Prostate gland (tissue), 2 donors: ENCODE results near the gene ODF4. TPM values are rescaled to one million over a fixed set of nuclear protein-coding genes. Genes with fewer than 3 reads are reported as not detected.
"Not testable (repeated sequence)": the region's sequence is repeated elsewhere in the genome, so short reads cannot be mapped to it uniquely, and the experiment has no call there.

Experiments
- DNase-seq: peaks from one replicate; pipeline ENCODE4 v3.0.0-alpha.2; 2019; ENCODE audit warnings: low spot score
- H3K27ac ChIP-seq, 2 donors: fragments of 200-600 bp; sonication (generic); 2 replicates each; pipeline ENCODE4 v1.5.1; 2017 to 2019
- H3K27me3 ChIP-seq: fragments of 200-600 bp; sonication (generic); replicated peaks from 2 replicates; pipeline ENCODE4 v1.5.1; 2019; ENCODE audit not compliant: insufficient read depth
- H3K36me3 ChIP-seq, 2 donors: fragments of 200-600 bp; sonication (generic); 1 replicate in 1 of 2; 2 replicates in 1 of 2; pipeline versions ENCODE4 v1.5.1 to v1.8.1; 2017 to 2019
- H3K4me1 ChIP-seq: fragments of 200-600 bp; sonication (generic); replicated peaks from 2 replicates; pipeline ENCODE4 v1.5.1; 2019
- H3K4me3 ChIP-seq, 2 donors: fragments of 200-600 bp; sonication (generic); 2 replicates each; pipeline ENCODE4 v1.5.1; 2017 to 2019
- H3K9me3 ChIP-seq: fragments of 200-600 bp; sonication (generic); 2 replicates; pipeline ENCODE4 v1.5.1; 2017
- CTCF ChIP-seq, 4 experiments: fragments of 200-600 bp in 2 of 4; fragments of 450-650 bp in 2 of 4; sonication (generic) in 2 of 4; IDR thresholded peaks; 1 replicate in 3 of 4; 2 replicates in 1 of 4; pipeline ENCODE4 v1.5.1; 2016 to 2019; ENCODE audit warnings: antibody characterized with exemption in 4 of 4, mild to moderate bottlenecking in 2 of 4, moderate library complexity in 2 of 4
- POLR2A ChIP-seq: fragments of 450-650 bp; IDR thresholded peaks from one replicate; pipeline ENCODE4 v1.6.1; 2016; ENCODE audit warnings: antibody characterized with exemption, mild to moderate bottlenecking
- POLR2AphosphoS5 ChIP-seq: sonication (generic); formaldehyde crosslinking; IDR thresholded peaks from one replicate; pipeline ENCODE4 v1.6.1; 2017; ENCODE audit warnings: antibody characterized with exemption
- WGBS: methylation state at CpG from one replicate; pipeline ENCODE4 v1.1.5; 2018; 5-methylcytosine and 5-hydroxymethylcytosine counted together
- intact Hi-C: fragments of 100-400 bp; cut with DNase I; formaldehyde crosslinking; loops from one replicate; pipeline ENCODE4 v1.14.2; 2022
- small RNA-seq, 2 donors: library from RNA; depleted of rRNA; stranded (forward); fragments of <200 nt; gene quantifications; one replicate each; pipeline ENCODE3, GENCODE V24; 2016
- total RNA-seq, 2 donors: library from RNA; depleted of rRNA; stranded (reverse); fragments of >200 nt; gene quantifications; one replicate each; pipeline ENCODE4 v1.1.0, GENCODE V29; 2016

Gene ODF4
- total RNA-seq, 2 donors from 2014 or later: not detected

- 52% methylated on average over 8 of the region's 8 CpGs for WGBS
- H3K4me3 ChIP-seq: no peak overlapping the region
- TF ChIP-seq POLR2A (no peak), POLR2AphosphoS5 (no peak), CTCF (IDR thresholded peaks at IDR 0.05) (no peak)
- H3K27me3 ChIP-seq: peaks cover 5% of the 10 kb centered on the region
- no peak for DNase-seq
- no peaks in the 10 kb centered on the region for H3K9me3 ChIP-seq
- no peaks in the 10 kb centered on the region for H3K36me3 ChIP-seq
- intact Hi-C loops: no loop called here
- no peak overlapping the region for H3K27ac ChIP-seq
- no peaks in the 10 kb centered on the region for H3K4me1 ChIP-seq
Measured at GRCh38 chr17:8393470-8394231, 54.0 kb downstream of the ODF4 start.

GRCh38 chr17:8394497-8394896, 54.9 kb downstream of the ODF4 start:
- H3K27ac ChIP-seq, H3K36me3 ChIP-seq, H3K9me3 ChIP-seq, H3K4me1 ChIP-seq, H3K27me3 ChIP-seq, H3K4me3 ChIP-seq, DNase-seq, intact Hi-C loops: not testable (repeated sequence)
- 90% methylated on average over 9 of the region's 9 CpGs for WGBS

Small RNA genes within 50 kb of the gene (small RNA-seq; reads per million reads assigned to genes)
- 0 reads per million in 2 donors for gene RF00265

Other genes with a start within 250 kb of the ODF4 start
- gene ALOXE3, start 221.3 kb upstream of the ODF4 start, total RNA-seq: 1 to 10 TPM in 1 of 2 donors, not detected in 1; 2.4 TPM
- gene HES7, start 215.7 kb upstream of the ODF4 start, total RNA-seq: under 1 TPM in 1 of 2 donors, not detected in 1; 0.34 TPM
- 100 to 1,000 TPM; 119 to 142 TPM for gene PER1, start 187.4 kb upstream of the ODF4 start, total RNA-seq
- 10 to 100 TPM; 34.2 to 65.2 TPM for gene VAMP2, start 176.9 kb upstream of the ODF4 start, total RNA-seq
- gene TMEM107, start 163.5 kb upstream of the ODF4 start, total RNA-seq: 10 to 100 TPM in 1 of 2 donors, 1 to 10 TPM in 1; 8.6 to 13.9 TPM
- 10 to 100 TPM in 1 of 2 donors, 1 to 10 TPM in 1; 9.6 to 19.1 TPM for gene BORCS6, start 149.7 kb upstream of the ODF4 start, total RNA-seq
- gene AURKB, start 129.3 kb upstream of the ODF4 start, total RNA-seq: 1 to 10 TPM; 2.1 to 6.6 TPM
- 10 to 100 TPM; 20.1 to 31.7 TPM for gene CTC1, start 91.8 kb upstream of the ODF4 start, total RNA-seq
- gene PFAS, start 90.6 kb upstream of the ODF4 start, total RNA-seq: 10 to 100 TPM; 17.0 to 29.0 TPM
- 10 to 100 TPM; 29.5 to 30.1 TPM for gene RANGRF, start 51.2 kb upstream of the ODF4 start, total RNA-seq
- 1 to 10 TPM; 4.5 to 5.2 TPM for gene SLC25A35, start 44.4 kb upstream of the ODF4 start, total RNA-seq
- 1 to 10 TPM; 2.6 to 4.4 TPM for gene ARHGEF15, start 29.6 kb upstream of the ODF4 start, total RNA-seq
- 1,000 to 10,000 TPM; 1,762 to 3,819 TPM for gene RPL26, start 43.4 kb downstream of the ODF4 start, total RNA-seq
- gene RNF222, start 58.0 kb downstream of the ODF4 start, total RNA-seq: not detected
- 10 to 100 TPM; 32.5 to 62.2 TPM for gene NDEL1, start 96.0 kb downstream of the ODF4 start, total RNA-seq